Neural progenitor cell (in vitro differentiated cells): ENCODE measurements around the gene PHF13. TPM values are rescaled to one million over a fixed set of nuclear protein-coding genes. Genes with fewer than 3 reads are reported as not detected.
A peak's percentile ranks its signal among the peaks of the same experiment; 100 is the strongest.

Experiments used
- DNase-seq: peaks from one replicate; pipeline ENCODE4 v3.0.0-alpha.2; 2016; ENCODE audit warnings: low spot score
- H2AFZ ChIP-seq: fragments of 200-600 bp; sonication (generic); replicated peaks from 2 replicates; pipeline ENCODE4 v1.6.1; 2016; ENCODE audit warnings: antibody characterized with exemption
- H3F3A ChIP-seq: fragments of 200-600 bp; sonication (generic); 2 replicates; pipeline ENCODE4 v1.6.1; 2016; ENCODE audit warnings: antibody characterized with exemption, low read depth
- H3K27ac ChIP-seq: fragments of 200-600 bp; sonication (generic); 2 replicates; pipeline ENCODE4 v1.5.1; 2016; ENCODE audit warnings: mild to moderate bottlenecking
- H3K27me3 ChIP-seq: fragments of 200-600 bp; sonication (generic); 2 replicates; pipeline ENCODE4 v1.6.1; 2016; ENCODE audit warnings: mild to moderate bottlenecking, moderate library complexity
- H3K36me3 ChIP-seq: fragments of 200-600 bp; sonication (generic); 2 replicates; pipeline ENCODE4 v1.5.1; 2016
- H3K4me1 ChIP-seq: fragments of 200-600 bp; sonication (generic); 2 replicates; pipeline ENCODE4 v1.6.1; 2016; ENCODE audit warnings: mixed run types
- H3K4me2 ChIP-seq: fragments of 200-600 bp; sonication (generic); 2 replicates; pipeline ENCODE4 v1.6.1; 2016
- H3K4me3 ChIP-seq: fragments of 200-600 bp; sonication (generic); 2 replicates; pipeline ENCODE4 v1.5.1; 2016
- H3K79me2 ChIP-seq: fragments of 200-600 bp; sonication (generic); 2 replicates; pipeline ENCODE4 v1.6.1; 2016; ENCODE audit warnings: low read depth
- H3K9ac ChIP-seq: fragments of 200-600 bp; sonication (generic); 2 replicates; pipeline ENCODE4 v1.6.1; 2016
- H3K9me3 ChIP-seq: fragments of 200-600 bp; sonication (generic); 2 replicates; pipeline ENCODE4 v1.5.1; 2016; ENCODE audit warnings: low read depth
- H4K20me1 ChIP-seq: fragments of 200-600 bp; sonication (generic); 2 replicates; pipeline ENCODE4 v1.6.1; 2016; ENCODE audit warnings: low read depth
- H3K27ac Mint-ChIP-seq: 3 replicates; pipeline ENCODE4 v1.8.0; 2021; ENCODE audit warnings: mixed read lengths
- H3K27me3 Mint-ChIP-seq: 2 replicates; pipeline ENCODE4 v1.8.0; 2022; ENCODE audit warnings: low read depth, mild to moderate bottlenecking, inconsistent platforms, moderate library complexity, mixed read lengths; ENCODE audit not compliant: insufficient read depth
- H3K36me3 Mint-ChIP-seq: 3 replicates; pipeline ENCODE4 v1.8.0; 2021; ENCODE audit warnings: mixed read lengths
- H3K4me1 Mint-ChIP-seq: 3 replicates; pipeline ENCODE4 v1.8.0; 2021; ENCODE audit warnings: mixed read lengths
- H3K4me3 Mint-ChIP-seq: 3 replicates; pipeline ENCODE4 v1.8.0; 2021; ENCODE audit warnings: mild to moderate bottlenecking, moderate library complexity, mixed read lengths
- H3K9me3 Mint-ChIP-seq: 3 replicates; pipeline ENCODE4 v1.8.0; 2020; ENCODE audit warnings: mixed read lengths
- EZH2 ChIP-seq: fragments of 200-600 bp; sonication (generic); IDR thresholded peaks from 2 replicates; pipeline ENCODE4 v1.6.1; 2017; ENCODE audit warnings: antibody characterized with exemption, mild to moderate bottlenecking, moderate library complexity
- EZH2phosphoT487 ChIP-seq: fragments of 200-600 bp; sonication (generic); IDR thresholded peaks from 2 replicates; pipeline ENCODE4 v1.6.1; 2017; ENCODE audit warnings: antibody characterized with exemption
- total RNA-seq: library from RNA; depleted of rRNA; stranded (reverse); fragments of >200 nt; gene quantifications from 2 replicates; pipeline ENCODE4 v1.2.3, GENCODE V29; 2015; ENCODE audit warnings: low replicate concordance
- TF ChIP-seq, protein P1 (sequence below): fragments of 200-600 bp; sonication (generic); IDR thresholded peaks from 2 replicates; pipeline ENCODE4 v1.5.1; 2017; ENCODE audit warnings: antibody characterized with exemption, mild to moderate bottlenecking

Gene PHF13
- total RNA-seq, 1 donor from 2014 or later = 32.0 TPM

DNA sequence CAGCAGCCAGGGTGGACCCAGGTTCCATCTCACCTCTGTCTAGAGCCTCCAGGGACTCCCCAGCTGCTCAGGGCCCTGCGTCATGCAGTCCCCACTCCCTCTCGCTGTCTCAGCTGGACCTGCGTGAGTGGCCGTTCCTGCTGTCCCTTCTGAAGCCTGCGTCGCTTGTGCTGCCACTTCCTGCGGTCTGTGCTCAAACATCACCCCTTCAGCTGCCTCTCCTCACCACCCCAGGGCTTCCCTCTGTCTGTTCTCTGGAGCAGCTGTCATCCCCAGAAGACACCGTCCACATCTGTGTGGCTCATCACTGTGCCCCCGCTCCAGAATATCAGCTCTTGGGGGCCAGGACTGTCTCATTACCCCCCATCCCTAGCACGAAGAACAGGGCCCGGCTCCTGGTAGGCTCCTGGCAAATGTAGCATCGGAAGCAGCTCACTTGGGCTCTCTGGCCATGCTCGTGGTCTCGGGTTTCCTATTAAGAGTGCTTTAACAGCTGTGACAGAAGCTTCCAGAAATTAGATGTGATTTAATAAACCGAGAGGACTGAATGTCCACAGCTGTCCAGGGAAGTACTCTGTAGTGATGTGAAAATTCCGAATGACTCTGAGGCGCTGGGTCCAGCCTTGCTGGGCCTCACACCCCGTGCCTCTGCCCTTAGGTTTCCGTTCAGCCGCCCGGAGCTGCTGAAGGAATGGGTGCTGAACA, 14.5 kb downstream of the PHF13 start:
- H3K36me3 Mint-ChIP-seq = peaks cover 20% of the 10 kb centered on the region

DNA sequence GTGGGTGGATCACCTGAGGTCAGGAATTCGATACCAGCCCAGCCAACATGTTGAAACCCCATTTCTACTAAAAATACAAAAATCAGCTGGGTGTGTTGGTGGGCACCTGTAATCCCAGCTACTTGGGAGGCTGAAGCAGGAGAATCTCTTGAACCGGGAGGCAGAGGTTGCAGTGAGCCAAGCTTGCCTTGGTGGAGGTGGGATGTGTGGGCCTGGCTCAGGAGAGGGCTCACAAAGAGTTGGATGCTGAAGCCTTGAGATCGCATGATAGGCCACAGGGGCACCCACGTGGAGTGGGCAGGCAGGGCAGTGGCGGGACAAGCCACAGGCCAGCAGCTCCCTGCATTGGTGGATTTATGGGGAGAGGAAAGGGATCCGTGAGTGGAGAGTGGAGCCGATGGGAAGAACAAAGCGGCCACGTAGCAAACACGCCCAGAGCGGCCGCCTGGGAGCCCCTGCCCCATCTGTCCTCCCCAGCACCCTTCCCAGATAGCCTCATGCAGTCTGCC, 15.5 kb downstream of the PHF13 start:
- TF ChIP-seq, protein P1, sequence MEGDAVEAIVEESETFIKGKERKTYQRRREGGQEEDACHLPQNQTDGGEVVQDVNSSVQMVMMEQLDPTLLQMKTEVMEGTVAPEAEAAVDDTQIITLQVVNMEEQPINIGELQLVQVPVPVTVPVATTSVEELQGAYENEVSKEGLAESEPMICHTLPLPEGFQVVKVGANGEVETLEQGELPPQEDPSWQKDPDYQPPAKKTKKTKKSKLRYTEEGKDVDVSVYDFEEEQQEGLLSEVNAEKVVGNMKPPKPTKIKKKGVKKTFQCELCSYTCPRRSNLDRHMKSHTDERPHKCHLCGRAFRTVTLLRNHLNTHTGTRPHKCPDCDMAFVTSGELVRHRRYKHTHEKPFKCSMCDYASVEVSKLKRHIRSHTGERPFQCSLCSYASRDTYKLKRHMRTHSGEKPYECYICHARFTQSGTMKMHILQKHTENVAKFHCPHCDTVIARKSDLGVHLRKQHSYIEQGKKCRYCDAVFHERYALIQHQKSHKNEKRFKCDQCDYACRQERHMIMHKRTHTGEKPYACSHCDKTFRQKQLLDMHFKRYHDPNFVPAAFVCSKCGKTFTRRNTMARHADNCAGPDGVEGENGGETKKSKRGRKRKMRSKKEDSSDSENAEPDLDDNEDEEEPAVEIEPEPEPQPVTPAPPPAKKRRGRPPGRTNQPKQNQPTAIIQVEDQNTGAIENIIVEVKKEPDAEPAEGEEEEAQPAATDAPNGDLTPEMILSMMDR = no peak
- no peak for TF ChIP-seq EZH2phosphoT487
- TF ChIP-seq EZH2 = no peak
- H3K27me3 Mint-ChIP-seq = peaks cover 2% of the 10 kb centered on the region
- H3K9me3 Mint-ChIP-seq = no peaks in the 10 kb centered on the region
- no peak overlapping the region for H3K4me3 Mint-ChIP-seq
- no peak for DNase-seq
- Histone ChIP-seq H3K4me3 (no peak overlapping the region), H3K79me2 (peaks cover 24% of the 10 kb centered on the region), H3K27ac (no peak overlapping the region), H3K27me3 (no peaks in the 10 kb centered on the region), H3F3A (peaks cover 10% of the 10 kb centered on the region), H2AFZ (no peak overlapping the region), H3K9me3 (no peaks in the 10 kb centered on the region), H3K4me2 (no peak overlapping the region), H3K36me3 (no peaks in the 10 kb centered on the region), H3K9ac (no peak overlapping the region), H4K20me1 (peaks cover 19% of the 10 kb centered on the region), H3K4me1 (peaks cover 8% of the 10 kb centered on the region)
- H3K27ac Mint-ChIP-seq = no peak overlapping the region
- H3K4me1 Mint-ChIP-seq = peaks cover 12% of the 10 kb centered on the region
- H3K36me3 Mint-ChIP-seq = peaks cover 22% of the 10 kb centered on the region

More for the DNA sequence above, 14.5 kb downstream of the PHF13 start:
- no peak overlapping the region for H3K27ac ChIP-seq
- peak overlapping the region; percentile 47 for H3K4me3 Mint-ChIP-seq
- H2AFZ ChIP-seq = no peak overlapping the region
- H3K4me2 ChIP-seq = no peak overlapping the region
- peaks cover 28% of the 10 kb centered on the region for H3K79me2 ChIP-seq
- H3K9me3 ChIP-seq = no peaks in the 10 kb centered on the region
- H3K27me3 ChIP-seq = no peaks in the 10 kb centered on the region
- H3K9ac ChIP-seq = no peak overlapping the region
- peaks cover 16% of the 10 kb centered on the region for H3K4me1 Mint-ChIP-seq
- peaks cover 19% of the 10 kb centered on the region for H3F3A ChIP-seq
- H3K9me3 Mint-ChIP-seq = no peaks in the 10 kb centered on the region
- H3K4me1 ChIP-seq = peaks cover 8% of the 10 kb centered on the region
- no peak for DNase-seq
- H3K36me3 ChIP-seq = no peaks in the 10 kb centered on the region
- H3K27ac Mint-ChIP-seq = no peak overlapping the region
- TF ChIP-seq EZH2phosphoT487 (no peak), EZH2 (no peak)
- TF ChIP-seq, protein P1 = no peak
- no peak overlapping the region for H3K4me3 ChIP-seq
- peaks cover 2% of the 10 kb centered on the region for H3K27me3 Mint-ChIP-seq
- peaks cover 30% of the 10 kb centered on the region for H4K20me1 ChIP-seq

DNA sequence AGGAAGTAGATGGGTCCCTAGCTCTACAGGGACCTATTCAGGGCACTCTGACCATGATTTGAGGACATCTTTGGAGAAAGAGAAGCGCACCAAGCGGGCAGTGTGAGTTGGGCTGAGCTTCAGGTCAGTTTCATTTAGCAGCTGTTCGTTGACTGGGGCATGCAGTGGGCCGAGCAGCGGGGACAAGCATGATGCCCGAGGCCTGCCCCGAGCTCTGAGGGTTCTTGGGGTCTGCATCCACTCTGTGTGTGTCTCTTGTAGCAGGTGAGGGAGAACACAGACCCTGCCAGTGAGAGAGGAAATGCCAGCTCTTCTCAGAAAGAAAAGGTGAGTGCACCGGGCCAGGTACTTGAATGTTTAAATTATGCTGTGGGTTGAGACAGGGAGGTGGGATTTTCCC, 16.5 kb downstream of the PHF13 start:
- no peak overlapping the region for H3K27ac ChIP-seq
- H3K9me3 ChIP-seq = no peaks in the 10 kb centered on the region
- H3K27me3 ChIP-seq = no peaks in the 10 kb centered on the region
- H3K9ac ChIP-seq = no peak overlapping the region
- Mint-ChIP-seq H3K27me3 (peaks cover 4% of the 10 kb centered on the region), H3K27ac (no peak overlapping the region), H3K36me3 (peaks cover 22% of the 10 kb centered on the region), H3K4me1 (peaks cover 8% of the 10 kb centered on the region), H3K4me3 (no peak overlapping the region), H3K9me3 (no peaks in the 10 kb centered on the region)
- peaks cover 12% of the 10 kb centered on the region for H3F3A ChIP-seq
- no peak overlapping the region for H3K4me3 ChIP-seq
- no peak for DNase-seq
- no peaks in the 10 kb centered on the region for H3K36me3 ChIP-seq
- H4K20me1 ChIP-seq = peaks cover 12% of the 10 kb centered on the region
- H3K4me2 ChIP-seq = no peak overlapping the region
- H3K4me1 ChIP-seq = peaks cover 4% of the 10 kb centered on the region
- H2AFZ ChIP-seq = no peak overlapping the region
- peaks cover 24% of the 10 kb centered on the region for H3K79me2 ChIP-seq
- TF ChIP-seq, protein P1 = no peak
